ENCODE measurements around the gene NOA1. TPM values are rescaled to one million over a fixed set of nuclear protein-coding genes. Genes with fewer than 3 reads are reported as not detected.

The NOA1 gene
- polyA plus RNA-seq, result 10 to 100 TPM; 11.4 to 28.6 (median 15.2) TPM
- long read RNA-seq, donor 1, transcript NOA1-201 (7 exons, 3,415 nt), result major isoform, 48 of 57 reads
- long read RNA-seq, donor 1, partial matches to known transcripts, result 9 of 57 reads
- long read RNA-seq, donor 1, other reads (novel, unspliced or antisense), result 0 of 57 reads
- long read RNA-seq, donor 2, transcript NOA1-201 (7 exons, 3,415 nt), result major isoform, 7 of 7 reads
- long read RNA-seq, donor 2, partial matches to known transcripts, result 0 of 7 reads
- long read RNA-seq, donor 2, other reads (novel, unspliced or antisense), result 0 of 7 reads
- long read RNA-seq, donor 3, transcript NOA1-201 (7 exons, 3,415 nt), result major isoform, 7 of 14 reads
- long read RNA-seq, donor 3, partial matches to known transcripts, result 7 of 14 reads
- long read RNA-seq, donor 3, other reads (novel, unspliced or antisense), result 0 of 14 reads
- long read RNA-seq, donor 4, result 0 reads
- long read RNA-seq, donor 5, partial matches to known transcripts, result 0 of 4 reads
- long read RNA-seq, donor 5, other reads (novel, unspliced or antisense), result 0 of 4 reads
- long read RNA-seq, donor 6, transcript NOA1-201 (7 exons, 3,415 nt), result major isoform, 14 of 71 reads
- long read RNA-seq, donor 6, partial matches to known transcripts, result 57 of 71 reads
- long read RNA-seq, donor 6, other reads (novel, unspliced or antisense), result 0 of 71 reads
- long read RNA-seq, donor 7, result 0 reads
- long read RNA-seq, donor 8, result 0 reads
- long read RNA-seq, donor 9, partial matches to known transcripts, result 0 of 2 reads
- long read RNA-seq, donor 9, other reads (novel, unspliced or antisense), result 0 of 2 reads
- long read RNA-seq, donor 10, transcript NOA1-201 (7 exons, 3,415 nt), result major isoform, 20 of 30 reads
- long read RNA-seq, donor 10, partial matches to known transcripts, result 10 of 30 reads
- long read RNA-seq, donor 10, other reads (novel, unspliced or antisense), result 0 of 30 reads

DNA sequence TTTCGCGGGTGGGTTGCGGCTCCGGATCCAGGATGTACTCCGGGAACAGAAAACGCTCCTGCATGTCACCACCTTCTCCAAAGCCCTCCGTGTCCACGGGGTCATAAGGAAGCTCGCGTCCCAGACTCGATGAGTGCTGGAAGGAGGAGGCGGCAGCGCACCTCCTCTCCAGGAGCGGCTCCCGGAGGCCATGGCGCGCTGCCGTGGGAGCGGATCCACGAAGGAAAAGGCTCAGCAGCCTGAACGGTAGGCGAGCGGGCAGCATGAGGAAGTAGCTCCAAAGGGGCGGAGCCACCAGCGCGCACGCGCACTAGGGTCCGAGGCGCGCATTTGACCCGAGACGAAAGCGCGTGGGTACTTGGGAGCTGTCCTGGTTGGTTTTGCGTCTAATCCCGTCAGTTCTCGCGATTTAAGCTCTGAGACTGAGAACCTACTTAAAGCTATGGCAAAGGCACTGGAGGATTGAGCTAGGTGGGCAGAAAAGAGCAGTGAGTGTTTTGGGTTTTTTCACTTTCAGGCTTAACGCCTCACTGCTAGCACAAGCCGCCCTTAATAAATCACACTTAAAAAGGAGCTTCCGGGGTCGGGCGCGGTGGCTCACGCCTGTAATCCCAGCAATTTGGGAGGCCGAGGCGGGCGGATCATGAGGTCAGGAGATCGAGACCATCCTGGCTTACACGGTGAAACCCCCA lies at the start of gene NOA1:
Gene NOA1, minus strand, starts transcription at position 286 of the 692 bp plus-strand sequence. Its CDS starts 21 bp downstream, at position 265.
- Histone ChIP-seq H3K36me3 (ENCODE audit: control insufficient read depth in 3 of 3, insufficient read depth in 2 of 3, low read depth in 1 of 3, low read length in 3 of 3) (peaks cover 11 to 23% (median 13%) of the 10 kb centered on the region in 3 donors), H3K4me1 (ENCODE audit: control insufficient read depth in 3 of 3, insufficient read depth in 2 of 3, low read depth in 1 of 3, low read length in 2 of 3) (peaks cover 6 to 22% (median 15%) of the 10 kb centered on the region in 3 donors), H3K4me3 (ENCODE audit: low read depth in 1 of 3, low read length in 3 of 3) (peak within 1 kb of the TSS; percentile 73 to 99 (median 96)), H3K27ac (ENCODE audit: low read depth in 1 of 3, low read length in 2 of 3) (peak within 1 kb of the TSS; percentile 78 to 94 (median 80)), H3K9me3 (ENCODE audit: control insufficient read depth in 2 of 2, insufficient read depth in 1 of 2, low read depth in 1 of 2, low read length in 1 of 2) (peaks cover 0 to 5% of the 10 kb centered on the region in 2 donors), H3K27me3 (ENCODE audit: control insufficient read depth in 3 of 3, insufficient read depth in 3 of 3, low read length in 3 of 3) (no peaks in the 10 kb centered on the region)
- FAIRE-seq, result no peak
- WGBS, 3 donors, result 0 to 1% (median 0%) methylated on average over 51 of the region's 51 CpGs
- peak; percentile 99 to 100 for DNase-seq

DNA sequence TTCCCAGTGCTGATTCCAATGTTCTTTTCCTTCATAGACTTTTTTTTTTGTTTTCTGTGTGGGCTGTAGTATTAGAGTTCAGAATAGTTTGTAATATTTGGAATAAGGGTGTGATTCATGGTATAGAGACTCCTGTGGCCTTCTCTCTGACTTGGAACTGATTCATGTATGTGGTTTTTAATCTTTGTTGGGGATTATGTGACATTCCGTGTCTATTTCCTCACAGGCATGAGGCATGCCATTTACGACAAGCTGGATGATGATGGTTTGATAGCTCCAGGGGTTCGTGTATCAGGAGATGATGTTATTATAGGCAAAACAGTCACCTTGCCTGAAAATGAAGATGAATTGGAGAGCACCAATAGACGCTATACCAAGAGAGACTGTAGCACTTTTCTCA lies 45.7 kb upstream of the NOA1 start:
- DNase-seq (no peak), FAIRE-seq (no peak)
- peaks cover 5 to 31% (median 26%) of the 10 kb centered on the region in 3 donors for H3K36me3 ChIP-seq (ENCODE audit: control insufficient read depth in 3 of 3, insufficient read depth in 2 of 3, low read depth in 1 of 3, low read length in 3 of 3)
- no peaks in the 10 kb centered on the region for H3K27me3 ChIP-seq (ENCODE audit: control insufficient read depth in 3 of 3, insufficient read depth in 3 of 3, low read length in 3 of 3)
- H3K27ac ChIP-seq (ENCODE audit: low read depth in 1 of 3, low read length in 2 of 3), result no peak overlapping the region
- H3K9me3 ChIP-seq (ENCODE audit: control insufficient read depth in 2 of 2, insufficient read depth in 1 of 2, low read depth in 1 of 2, low read length in 1 of 2), result no peaks in the 10 kb centered on the region
- WGBS, 3 donors, result 73 to 86% (median 84%) methylated on average over 4 of the region's 4 CpGs
- no peak overlapping the region for H3K4me3 ChIP-seq (ENCODE audit: low read depth in 1 of 3, low read length in 3 of 3)
- H3K4me1 ChIP-seq (ENCODE audit: control insufficient read depth in 3 of 3, insufficient read depth in 2 of 3, low read depth in 1 of 3, low read length in 2 of 3), result peaks cover 0 to 3% (median 0%) of the 10 kb centered on the region in 3 donors

DNA sequence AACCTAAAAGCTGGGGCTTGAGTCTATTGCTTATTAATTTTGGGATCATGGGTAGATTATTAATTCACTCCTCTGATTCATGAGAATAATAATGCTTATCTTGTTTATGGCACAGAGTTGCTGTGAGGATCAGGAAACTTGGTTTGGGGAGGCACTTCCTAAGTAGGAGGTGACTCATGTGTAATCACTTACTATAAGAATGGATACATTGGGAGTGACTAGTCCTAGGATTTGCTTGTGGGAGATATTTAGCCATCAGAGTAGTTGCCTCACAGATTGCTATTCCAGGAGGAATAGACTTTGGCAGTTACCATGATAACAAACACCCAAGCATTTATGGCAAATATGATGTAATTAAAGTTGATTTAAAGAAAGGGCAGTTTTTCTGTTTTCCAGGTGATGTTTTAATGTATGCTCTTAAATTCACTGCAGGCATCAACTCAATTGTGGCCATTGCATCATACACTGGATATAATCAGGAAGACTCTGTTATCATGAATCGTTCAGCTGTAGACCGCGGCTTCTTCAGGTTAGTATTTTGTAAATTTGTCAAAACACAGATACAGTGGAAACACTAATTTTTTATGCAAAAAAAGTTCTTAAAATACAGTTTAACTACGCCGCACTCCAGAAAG lies 43.2 kb upstream of the NOA1 start:
- Histone ChIP-seq H3K27ac (ENCODE audit: low read depth in 1 of 3, low read length in 2 of 3) (no peak overlapping the region), H3K9me3 (ENCODE audit: control insufficient read depth in 2 of 2, insufficient read depth in 1 of 2, low read depth in 1 of 2, low read length in 1 of 2) (no peaks in the 10 kb centered on the region), H3K27me3 (ENCODE audit: control insufficient read depth in 3 of 3, insufficient read depth in 3 of 3, low read length in 3 of 3) (no peaks in the 10 kb centered on the region), H3K36me3 (ENCODE audit: control insufficient read depth in 3 of 3, insufficient read depth in 2 of 3, low read depth in 1 of 3, low read length in 3 of 3) (peaks cover 3 to 35% (median 20%) of the 10 kb centered on the region in 3 donors), H3K4me3 (ENCODE audit: low read depth in 1 of 3, low read length in 3 of 3) (no peak overlapping the region), H3K4me1 (ENCODE audit: control insufficient read depth in 3 of 3, insufficient read depth in 2 of 3, low read depth in 1 of 3, low read length in 2 of 3) (peaks cover 0 to 3% (median 0%) of the 10 kb centered on the region in 3 donors)
- FAIRE-seq (no peak), DNase-seq (peak in 1 of 2 donors; percentile 29)
- WGBS, 3 donors, result 75 to 93% (median 88%) methylated on average over 5 of the region's 5 CpGs

DNA sequence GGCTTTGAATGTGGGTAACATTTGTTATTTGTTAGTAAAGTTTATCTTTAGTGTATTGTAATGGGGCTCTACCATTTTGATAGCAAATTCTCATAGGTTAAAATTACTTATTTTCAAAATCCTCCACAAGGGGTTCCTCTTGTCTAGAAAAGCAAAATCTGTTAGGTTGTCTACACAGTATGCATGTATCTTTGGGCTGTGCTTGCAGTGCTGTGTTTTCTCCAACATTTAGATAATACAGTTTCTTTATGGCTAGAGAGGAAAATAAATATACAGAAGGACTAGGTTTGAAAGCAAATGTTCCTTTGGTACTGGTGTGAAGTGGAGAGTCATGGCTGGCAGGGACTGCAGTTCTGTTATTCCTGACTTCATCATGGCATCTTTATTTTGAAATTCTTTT lies 41.6 kb upstream of the NOA1 start:
- Histone ChIP-seq H3K27me3 (ENCODE audit: control insufficient read depth in 3 of 3, insufficient read depth in 3 of 3, low read length in 3 of 3) (no peaks in the 10 kb centered on the region), H3K9me3 (ENCODE audit: control insufficient read depth in 2 of 2, insufficient read depth in 1 of 2, low read depth in 1 of 2, low read length in 1 of 2) (no peaks in the 10 kb centered on the region), H3K4me3 (ENCODE audit: low read depth in 1 of 3, low read length in 3 of 3) (no peak overlapping the region), H3K27ac (ENCODE audit: low read depth in 1 of 3, low read length in 2 of 3) (no peak overlapping the region), H3K4me1 (ENCODE audit: control insufficient read depth in 3 of 3, insufficient read depth in 2 of 3, low read depth in 1 of 3, low read length in 2 of 3) (peaks cover 0 to 3% (median 0%) of the 10 kb centered on the region in 3 donors), H3K36me3 (ENCODE audit: control insufficient read depth in 3 of 3, insufficient read depth in 2 of 3, low read depth in 1 of 3, low read length in 3 of 3) (peaks cover 2 to 30% (median 25%) of the 10 kb centered on the region in 3 donors)
- DNase-seq, result no peak
- no peak for FAIRE-seq

DNA sequence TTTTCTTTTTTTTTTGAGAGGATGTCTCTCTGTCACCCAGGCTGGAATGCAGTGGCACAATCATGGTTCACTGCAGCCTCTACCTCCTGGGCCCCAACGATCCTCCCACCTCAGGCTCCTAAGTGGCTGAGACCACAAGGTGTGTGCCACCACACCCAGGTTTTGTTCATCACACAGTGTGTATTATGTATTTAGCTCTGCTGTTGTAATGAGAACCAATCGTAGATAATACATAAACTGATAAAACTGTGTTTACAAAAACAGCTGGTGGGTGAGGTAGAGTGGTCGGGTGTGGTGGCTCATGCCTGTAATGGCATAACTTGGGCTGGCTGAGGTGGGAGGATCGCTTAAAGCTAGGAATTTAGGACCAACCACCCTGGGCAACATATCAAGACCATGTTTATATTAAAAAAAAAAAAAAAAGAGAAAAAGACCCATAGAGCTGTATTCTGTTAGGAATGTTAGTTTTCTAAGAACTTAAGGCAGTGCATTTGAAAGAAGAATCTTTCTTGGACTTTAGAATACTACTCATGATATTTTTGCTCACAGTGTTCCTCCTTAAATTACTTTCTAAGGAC lies 36.2 kb upstream of the NOA1 start:
- H3K27ac ChIP-seq (ENCODE audit: low read depth in 1 of 3, low read length in 2 of 3), result no peak overlapping the region
- H3K4me1 ChIP-seq (ENCODE audit: control insufficient read depth in 3 of 3, insufficient read depth in 2 of 3, low read depth in 1 of 3, low read length in 2 of 3), result no peaks in the 10 kb centered on the region
- H3K9me3 ChIP-seq (ENCODE audit: control insufficient read depth in 2 of 2, insufficient read depth in 1 of 2, low read depth in 1 of 2, low read length in 1 of 2), result no peaks in the 10 kb centered on the region
- H3K4me3 ChIP-seq (ENCODE audit: low read depth in 1 of 3, low read length in 3 of 3), result no peak overlapping the region
- WGBS, 3 donors, result 64 to 73% (median 65%) methylated on average over 4 of the region's 4 CpGs
- peaks cover 11 to 38% (median 25%) of the 10 kb centered on the region in 3 donors for H3K36me3 ChIP-seq (ENCODE audit: control insufficient read depth in 3 of 3, insufficient read depth in 2 of 3, low read depth in 1 of 3, low read length in 3 of 3)
- DNase-seq, result peak in 1 of 2 donors; percentile 35
- no peaks in the 10 kb centered on the region for H3K27me3 ChIP-seq (ENCODE audit: control insufficient read depth in 3 of 3, insufficient read depth in 3 of 3, low read length in 3 of 3)
- FAIRE-seq, result no peak

DNA sequence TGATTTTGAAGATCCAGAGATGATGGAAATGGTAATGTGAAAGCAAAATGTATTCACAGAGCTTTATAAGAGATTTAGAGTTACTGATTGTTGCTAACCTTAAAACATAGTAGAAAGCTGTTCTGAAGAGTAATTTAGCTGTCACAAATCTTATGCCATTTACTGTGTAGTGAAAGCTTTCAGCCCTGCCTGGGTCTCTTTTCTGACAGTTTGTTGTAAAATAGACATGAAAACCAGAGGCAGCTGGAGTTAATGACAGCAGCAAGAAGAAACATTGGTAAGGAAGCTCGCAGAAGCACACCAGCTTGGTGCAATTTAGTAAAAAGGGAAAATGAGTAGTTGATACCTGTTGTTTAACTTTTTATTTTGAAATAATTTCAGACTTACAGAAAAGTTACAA lies 22.3 kb upstream of the NOA1 start:
- Histone ChIP-seq H3K9me3 (ENCODE audit: control insufficient read depth in 2 of 2, insufficient read depth in 1 of 2, low read depth in 1 of 2, low read length in 1 of 2) (no peaks in the 10 kb centered on the region), H3K27ac (ENCODE audit: low read depth in 1 of 3, low read length in 2 of 3) (no peak overlapping the region), H3K36me3 (ENCODE audit: control insufficient read depth in 3 of 3, insufficient read depth in 2 of 3, low read depth in 1 of 3, low read length in 3 of 3) (peaks cover 13 to 50% (median 27%) of the 10 kb centered on the region in 3 donors), H3K4me3 (ENCODE audit: low read depth in 1 of 3, low read length in 3 of 3) (no peak overlapping the region), H3K4me1 (ENCODE audit: control insufficient read depth in 3 of 3, insufficient read depth in 2 of 3, low read depth in 1 of 3, low read length in 2 of 3) (no peaks in the 10 kb centered on the region), H3K27me3 (ENCODE audit: control insufficient read depth in 3 of 3, insufficient read depth in 3 of 3, low read length in 3 of 3) (no peaks in the 10 kb centered on the region)
- WGBS, 3 donors, result 97 to 100% (median 98%) methylated on average over 1 of the region's 1 CpG
- no peak for DNase-seq
- no peak for FAIRE-seq

DNA sequence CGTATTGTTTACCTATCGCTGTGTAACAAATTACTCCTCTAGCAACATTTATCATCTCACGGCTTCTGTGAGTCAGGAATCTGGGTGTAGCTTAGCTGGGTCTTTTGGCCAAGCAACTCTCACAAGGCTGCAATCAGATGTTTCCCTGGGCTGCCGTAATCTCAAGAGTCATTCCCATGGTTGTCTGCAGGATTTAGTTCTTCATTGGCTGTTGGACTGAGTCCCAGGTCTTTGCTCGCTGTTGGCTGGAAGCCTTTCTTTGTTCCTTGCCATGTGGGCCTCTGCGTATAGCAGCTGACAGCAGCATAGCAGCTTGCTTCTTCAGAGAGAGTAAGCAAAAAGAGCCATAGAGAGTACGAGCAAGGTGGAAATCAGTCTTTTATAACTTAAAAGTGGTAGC lies 18.1 kb upstream of the NOA1 start:
- Histone ChIP-seq H3K4me1 (ENCODE audit: control insufficient read depth in 3 of 3, insufficient read depth in 2 of 3, low read depth in 1 of 3, low read length in 2 of 3) (no peaks in the 10 kb centered on the region), H3K9me3 (ENCODE audit: control insufficient read depth in 2 of 2, insufficient read depth in 1 of 2, low read depth in 1 of 2, low read length in 1 of 2) (no peaks in the 10 kb centered on the region), H3K4me3 (ENCODE audit: low read depth in 1 of 3, low read length in 3 of 3) (no peak overlapping the region), H3K36me3 (ENCODE audit: control insufficient read depth in 3 of 3, insufficient read depth in 2 of 3, low read depth in 1 of 3, low read length in 3 of 3) (peaks cover 8 to 38% (median 21%) of the 10 kb centered on the region in 3 donors), H3K27me3 (ENCODE audit: control insufficient read depth in 3 of 3, insufficient read depth in 3 of 3, low read length in 3 of 3) (no peaks in the 10 kb centered on the region), H3K27ac (ENCODE audit: low read depth in 1 of 3, low read length in 2 of 3) (no peak overlapping the region)
- FAIRE-seq (no peak), DNase-seq (peak; percentile 3 to 16)
- WGBS, 3 donors, result 35 to 59% (median 46%) methylated on average over 7 of the region's 7 CpGs

Data from small intestine (tissue), 16 donors.